Measurements from ENCODE around the gene BAHCC1.

GRCh38 chr17:81403671-81404534 is 8.6 kb downstream of the BAHCC1 start:
- TF ChIP-seq CTCF (conservative IDR thresholded peaks at IDR 0.05 in 1 of 2, IDR thresholded peaks at IDR 0.05 in 1 of 2; ENCODE audit: low read depth in 1 of 2, low read length in 2 of 2) (no peak), EZH2 (IDR thresholded peaks at IDR 0.05; ENCODE audit: low read length, missing control alignments) (no peak)
